NCI-H524 (cell line): Measurements from ENCODE around the gene ZBTB12.
A peak's percentile ranks its signal among the peaks of the same experiment; 100 is the strongest.
"Not testable (repeated sequence)": the region's sequence is repeated elsewhere in the genome, so short reads cannot be mapped to it uniquely, and the experiment has no call there.

Source experiments
- DNase-seq, 2 experiments: peaks; one replicate each; lab custom pipeline; 2025; lab: John Stamatoyannopoulos, UW

Gene ZBTB12

DNA sequence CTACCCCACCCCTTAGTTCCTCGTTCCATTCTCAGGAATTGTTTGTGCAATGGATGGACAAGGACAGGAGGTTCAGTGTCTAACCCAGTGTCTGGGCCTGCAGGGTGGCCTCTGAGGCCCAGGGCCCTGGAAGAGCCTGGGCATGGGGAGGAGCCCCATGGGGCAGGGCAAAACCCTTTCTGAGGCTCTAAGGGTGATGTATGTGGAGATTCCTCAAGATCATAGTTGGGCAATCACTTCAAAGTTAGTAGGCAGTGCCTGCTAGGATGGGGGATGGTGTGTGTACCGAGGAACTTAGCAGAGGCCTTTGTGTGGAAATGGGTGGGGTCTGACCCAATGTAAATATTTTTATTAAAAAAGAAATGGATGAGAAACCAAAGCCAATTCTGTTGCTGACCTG, 18.9 kb upstream of the ZBTB12 start:
- no peak for DNase-seq

DNA sequence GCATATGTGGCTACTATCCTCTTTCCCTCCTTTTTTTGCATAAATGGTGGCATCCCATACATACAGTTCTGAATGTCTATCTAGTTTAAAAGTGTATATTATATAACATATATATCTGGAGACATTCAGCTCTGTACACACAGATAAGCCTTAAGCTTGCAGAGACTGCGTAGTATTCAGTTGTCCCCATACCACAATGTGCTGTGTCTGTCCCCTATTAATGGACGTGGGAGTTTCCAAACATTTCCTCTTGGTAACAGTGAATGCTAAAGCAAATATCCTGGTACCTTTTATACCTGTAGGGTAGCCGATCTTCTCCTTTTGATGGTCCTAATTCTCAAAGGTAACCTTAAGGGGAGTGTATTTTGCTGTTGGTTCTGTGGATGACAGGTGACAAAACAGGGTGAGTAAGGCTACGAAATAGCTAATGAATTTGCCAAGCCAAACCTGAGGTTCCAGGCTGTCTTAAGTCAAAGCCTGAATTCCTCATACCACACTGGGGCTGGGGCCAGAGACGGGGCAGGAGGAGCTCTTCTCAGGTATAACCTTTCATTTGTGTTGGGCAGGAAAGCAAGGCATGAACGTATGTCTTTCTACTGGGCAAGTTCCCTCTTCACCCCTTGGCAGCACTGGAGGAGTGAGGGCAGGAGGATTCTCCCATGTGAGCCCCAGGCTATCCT, 17.9 kb upstream of the ZBTB12 start:
- no peak for DNase-seq

- no peak for DNase-seq
Measured at GRCh38 chr6:31918069-31918720, 16.3 kb upstream of the ZBTB12 start.

DNA sequence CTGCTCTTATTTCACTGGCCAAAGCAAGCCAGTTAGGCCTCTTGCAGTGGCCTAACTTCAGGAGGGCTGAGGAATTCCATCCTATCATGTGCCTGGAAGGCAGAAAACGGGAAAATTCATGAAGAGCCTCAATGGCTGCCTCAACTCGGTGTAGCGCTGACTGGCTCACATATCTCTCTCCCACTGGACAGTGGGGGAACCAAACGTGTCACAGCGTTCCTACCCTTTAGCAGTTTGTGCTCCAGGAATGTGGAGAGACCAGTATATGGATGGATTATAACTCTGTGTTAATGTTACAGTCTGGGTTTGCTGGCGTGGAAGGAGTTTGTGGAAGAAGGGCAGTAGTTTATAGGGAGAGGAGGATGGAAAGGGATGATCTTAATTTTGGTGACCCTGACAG, 13.9 kb upstream of the ZBTB12 start:
- DNase-seq = no peak

DNA sequence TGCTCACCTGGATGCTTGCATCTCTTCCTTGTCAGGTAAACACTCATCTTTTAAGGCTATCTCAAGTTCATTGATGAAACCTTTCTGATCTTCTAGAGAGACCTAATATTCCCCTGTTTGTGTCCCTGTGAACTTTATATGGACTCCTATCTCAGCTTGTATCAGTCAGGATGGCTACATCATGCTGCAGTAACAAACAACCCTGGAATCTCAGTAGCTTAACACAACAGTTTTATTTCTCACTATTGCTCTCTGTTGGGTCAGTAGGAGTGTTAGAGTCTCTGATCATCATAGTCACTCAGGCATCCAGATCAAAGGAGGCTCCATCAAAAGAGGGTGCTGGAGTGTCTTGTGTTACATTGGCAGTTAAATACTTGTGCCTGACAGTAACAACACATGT, 13.5 kb upstream of the ZBTB12 start:
- DNase-seq = no peak

GRCh38 chr6:31911826-31912585, 10.1 kb upstream of the ZBTB12 start:
- no peak for DNase-seq

DNA sequence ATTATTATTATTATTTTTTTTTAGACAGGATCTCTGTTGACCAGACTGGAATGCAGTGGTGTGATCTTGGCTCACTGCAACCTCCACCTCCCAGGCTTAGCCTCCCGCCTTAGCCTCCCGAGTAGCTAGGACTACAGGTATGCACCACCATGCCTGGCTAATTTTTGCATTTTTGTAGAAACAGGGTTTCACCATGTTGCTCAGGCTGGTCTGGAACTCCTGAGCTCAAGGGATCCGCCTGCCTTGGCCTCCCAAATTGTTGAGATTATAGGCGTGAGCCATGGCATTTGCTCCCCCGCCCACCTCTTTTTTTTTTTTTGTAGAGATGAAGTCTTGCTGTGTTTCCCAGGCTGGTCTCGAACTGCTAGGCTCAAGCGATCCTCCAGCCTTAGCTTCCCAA, 7.4 kb upstream of the ZBTB12 start:
- DNase-seq = not testable (repeated sequence)

- DNase-seq = no peak
Measured at GRCh38 chr6:31908791-31909190, 6.9 kb upstream of the ZBTB12 start.

- DNase-seq = not testable (repeated sequence)
Measured at GRCh38 chr6:31908255-31908654, 6.4 kb upstream of the ZBTB12 start.

DNA sequence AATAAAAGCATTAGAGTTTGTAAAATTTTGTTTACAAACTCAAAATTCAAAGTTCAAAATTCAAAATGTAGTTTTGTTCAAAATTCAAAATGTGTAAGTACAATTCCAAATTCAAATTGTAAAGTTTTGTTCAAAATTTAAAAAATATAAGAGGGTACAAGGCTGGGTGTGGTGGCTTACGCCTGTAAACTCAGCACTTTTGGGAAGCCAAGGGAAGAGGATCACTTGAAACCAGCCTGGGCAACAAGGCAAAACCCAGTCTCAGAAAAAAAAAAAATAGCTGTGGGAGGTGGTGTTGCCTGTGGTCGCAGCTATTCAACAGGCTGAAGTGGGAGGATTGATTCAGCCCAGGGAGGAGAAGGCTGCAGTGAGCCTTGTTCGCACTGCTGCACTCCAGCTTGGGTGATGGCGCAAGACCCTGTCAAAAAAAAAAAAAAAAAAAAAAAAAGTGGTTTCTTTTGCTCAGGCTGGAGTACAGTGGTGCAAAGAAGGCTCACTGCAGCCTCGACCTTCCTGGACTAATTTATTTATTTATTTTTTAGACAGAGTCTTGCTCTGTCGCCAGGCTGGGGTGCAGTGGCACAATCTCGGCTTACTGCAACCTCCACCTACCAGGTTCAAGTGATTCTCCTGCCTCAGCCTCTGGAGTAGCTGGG, 5.4 kb upstream of the ZBTB12 start:
- DNase-seq = no peak

GRCh38 chr6:31906727-31907126, 4.8 kb upstream of the ZBTB12 start:
- not testable (repeated sequence) for DNase-seq

DNA sequence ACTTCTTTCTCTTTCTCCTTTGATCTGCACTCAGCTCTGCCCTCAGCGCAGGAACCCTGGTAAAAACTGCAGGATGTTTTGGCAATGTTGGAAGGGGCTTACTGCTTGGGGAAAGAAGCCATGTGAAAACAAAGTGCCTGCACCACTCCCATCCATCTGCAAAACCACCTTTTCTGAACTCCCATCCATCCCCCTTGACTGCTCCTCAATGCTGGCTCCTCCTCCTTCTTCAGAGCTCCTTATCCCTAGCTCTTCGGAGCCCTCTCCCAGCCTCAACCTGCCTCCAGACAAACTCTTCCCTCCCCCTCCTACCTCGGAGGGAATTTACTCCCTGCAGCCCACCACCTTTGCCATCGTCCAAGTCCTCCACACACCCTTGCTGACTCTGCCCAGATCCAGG, 4.2 kb upstream of the ZBTB12 start:
- no peak for DNase-seq

GRCh38 chr6:31905041-31905440, 3.2 kb upstream of the ZBTB12 start:
- no peak for DNase-seq

GRCh38 chr6:31903957-31904356, 2.1 kb upstream of the ZBTB12 start:
- DNase-seq = no peak

DNA sequence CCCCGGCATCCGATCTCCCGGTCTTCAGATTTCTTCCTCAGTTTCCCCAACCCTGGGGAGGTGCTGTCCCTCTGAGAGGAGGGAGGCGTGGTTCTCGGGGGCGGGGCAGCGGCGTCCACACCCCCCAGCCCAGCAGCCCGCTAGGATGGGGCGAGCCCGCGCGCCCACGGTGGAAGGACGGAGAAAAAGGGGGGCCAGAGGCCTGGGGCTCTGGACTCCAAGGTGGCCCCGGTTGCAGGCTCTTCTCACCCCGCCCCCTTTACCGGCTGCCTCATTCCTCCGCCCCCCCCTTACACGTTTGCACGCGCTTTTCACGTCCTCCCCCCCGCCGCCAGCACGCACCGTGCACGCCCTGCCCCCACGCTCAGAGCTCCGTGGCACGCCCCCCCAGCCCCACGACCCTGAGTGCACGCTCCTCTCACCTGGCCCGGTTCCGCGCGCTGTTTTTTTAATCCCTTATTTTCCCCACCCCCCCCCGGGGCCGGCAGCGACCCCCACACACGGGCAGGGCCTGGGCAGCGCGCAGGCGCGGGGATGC, 402 bp downstream of the ZBTB12 start:
- DNase-seq = peak in 1 of 2 experiments; percentile 56

DNA sequence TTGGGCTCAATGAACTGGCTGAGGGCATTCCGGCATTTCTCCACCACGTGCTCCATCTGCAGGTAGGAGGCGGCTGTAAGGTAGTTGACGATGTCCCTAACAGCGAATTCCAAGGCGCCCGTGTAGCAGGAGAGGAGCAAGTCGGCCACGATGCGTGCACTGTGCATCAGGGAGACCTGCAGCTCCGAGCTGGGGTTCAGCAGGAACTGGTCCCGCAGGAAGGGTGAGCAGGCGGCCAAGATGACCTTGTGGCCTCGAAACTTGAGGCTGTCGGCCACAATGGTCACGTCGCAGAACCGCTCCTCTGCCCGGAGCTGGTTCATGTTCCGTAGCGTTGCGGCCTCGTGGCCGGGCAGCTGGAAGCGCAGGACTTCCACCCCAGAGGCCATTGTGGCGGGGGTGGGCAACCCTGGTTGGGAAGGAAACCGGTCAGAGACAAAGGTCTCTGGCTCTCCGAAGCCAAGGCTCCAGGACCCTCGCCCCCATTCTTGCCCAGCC, 920 bp downstream of the ZBTB12 start:
- DNase-seq = no peak

DNA sequence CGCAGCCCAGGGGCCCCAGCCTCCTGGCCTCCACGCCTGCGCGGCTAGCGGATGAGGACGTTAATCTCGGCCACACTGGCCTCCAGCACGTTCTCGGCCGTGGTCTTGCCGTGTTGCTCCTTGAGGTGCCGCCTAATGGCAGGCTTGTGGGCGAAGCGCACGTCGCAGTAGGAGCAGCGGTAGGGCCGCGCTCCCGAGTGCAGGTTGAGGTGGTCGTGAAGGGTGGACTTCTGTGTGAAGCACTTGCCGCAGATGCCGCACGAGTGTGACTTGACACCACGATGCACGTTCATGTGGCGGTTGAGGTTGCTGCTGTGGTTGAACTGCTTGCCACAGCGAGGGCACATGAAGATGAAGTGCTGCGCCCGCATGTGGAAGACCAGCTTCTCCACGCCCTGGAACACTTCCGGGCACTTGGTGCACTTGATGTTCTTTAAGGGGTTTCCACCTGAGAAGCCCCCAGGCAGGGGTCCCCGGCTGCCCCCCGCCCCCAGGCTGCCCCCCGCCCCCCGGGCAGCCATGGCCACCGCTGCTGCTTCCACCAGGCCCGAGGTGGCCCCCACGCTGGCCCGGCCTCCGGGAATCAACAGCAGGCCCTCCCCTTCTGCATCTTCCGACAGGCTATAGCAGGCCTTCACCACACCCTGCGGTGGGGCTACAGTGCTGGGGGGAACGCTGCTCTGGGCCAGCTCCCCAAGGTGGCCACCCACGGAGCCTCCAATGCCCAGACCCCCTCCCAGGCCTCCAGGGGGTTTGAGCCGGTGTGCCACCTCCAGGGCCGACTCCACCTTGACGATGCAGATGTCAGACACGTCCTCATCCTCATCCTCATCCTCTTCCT, 1.8 kb downstream of the ZBTB12 start:
- no peak for DNase-seq

- DNase-seq = no peak
Measured at GRCh38 chr6:31899215-31899614, 2.7 kb downstream of the ZBTB12 start.

DNA sequence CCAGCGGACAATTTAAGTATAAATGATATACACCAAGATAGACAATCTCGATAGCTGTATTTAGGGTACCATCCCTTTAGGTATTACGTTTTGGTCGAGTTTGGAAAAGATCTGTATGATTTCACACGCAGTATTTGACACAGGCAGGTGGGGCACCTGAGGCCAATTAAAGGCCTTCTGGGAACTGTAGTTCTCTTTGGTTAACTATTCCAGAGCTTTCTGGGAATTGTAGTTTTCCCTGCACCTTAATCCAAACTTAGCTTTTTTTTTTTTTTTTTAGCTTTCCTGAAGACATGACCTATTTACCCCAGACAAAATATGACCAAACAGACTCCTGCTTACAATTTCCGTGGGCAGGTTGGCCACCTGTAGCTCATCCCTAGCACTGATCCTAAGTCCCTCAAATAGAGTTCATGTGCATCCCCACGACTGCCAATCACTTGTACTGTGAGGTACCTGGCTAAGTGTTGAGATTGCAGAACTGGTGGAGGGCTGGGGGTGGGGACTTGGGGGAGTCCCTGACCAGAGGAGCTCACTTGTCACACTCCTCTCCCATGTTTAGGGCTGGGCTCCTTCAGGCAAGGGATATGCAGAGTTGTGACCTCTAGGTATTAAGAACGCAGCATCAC, 3.4 kb downstream of the ZBTB12 start:
- peak in 1 of 2 experiments; percentile 57 for DNase-seq

- peak; percentile 41 to 77 for DNase-seq
Measured at GRCh38 chr6:31897612-31898382, 4.1 kb downstream of the ZBTB12 start, which contains the start of gene EHMT2. TSS of gene EHMT2 (minus strand) at chr6:31897698. CDS start at chr6:31897677, 21 bp downstream.
